KMS-11 (cell line): ENCODE measurements around the gene TANC1.

Experiments used
- H2AFZ ChIP-seq: fragments of 200-600 bp; sonication (generic); 2 replicates; pipeline ENCODE4 v1.6.1; 2016; ENCODE audit warnings: antibody characterized with exemption, mixed run types, low read depth
- H3K27ac ChIP-seq: fragments of 200-600 bp; sonication (generic); 2 replicates; pipeline ENCODE4 v1.6.1; 2016; ENCODE audit warnings: mild to moderate bottlenecking, mixed run types
- H3K27me3 ChIP-seq: fragments of 200-600 bp; sonication (generic); 2 replicates; pipeline ENCODE4 v1.6.1; 2017; ENCODE audit warnings: mild to moderate bottlenecking, low read depth, mixed run types, moderate library complexity; ENCODE audit not compliant: insufficient read depth
- H3K36me3 ChIP-seq: fragments of 200-600 bp; sonication (generic); 2 replicates; pipeline ENCODE4 v1.6.1; 2017; ENCODE audit warnings: mild to moderate bottlenecking, mixed run types; ENCODE audit not compliant: insufficient read depth
- H3K4me1 ChIP-seq: fragments of 200-600 bp; sonication (generic); 2 replicates; pipeline ENCODE4 v1.6.1; 2016; ENCODE audit warnings: mild to moderate bottlenecking, low read depth, mixed run types; ENCODE audit not compliant: poor library complexity, severe bottlenecking
- H3K4me2 ChIP-seq: fragments of 200-600 bp; sonication (generic); 2 replicates; pipeline ENCODE4 v1.7.0; 2016; ENCODE audit warnings: mild to moderate bottlenecking, mixed run types
- H3K4me3 ChIP-seq: fragments of 200-600 bp; sonication (generic); IDR thresholded peaks from 2 replicates; pipeline ENCODE4 v1.6.1; 2017; ENCODE audit warnings: low read depth, low read length, mixed read lengths; ENCODE audit not compliant: insufficient read depth
- H3K79me2 ChIP-seq: fragments of 200-600 bp; sonication (generic); 2 replicates; pipeline ENCODE4 v1.6.1; 2016; ENCODE audit warnings: low read depth, mixed run types; ENCODE audit not compliant: insufficient read depth
- H3K9ac ChIP-seq: fragments of 200-600 bp; sonication (generic); 2 replicates; pipeline ENCODE4 v1.6.1; 2016; ENCODE audit warnings: mild to moderate bottlenecking, mixed run types
- H4K20me1 ChIP-seq: fragments of 200-600 bp; sonication (generic); 2 replicates; pipeline ENCODE4 v1.6.1; 2016; ENCODE audit warnings: mild to moderate bottlenecking, mixed run types; ENCODE audit not compliant: insufficient read depth
- CTCF ChIP-seq: fragments of 200-600 bp; sonication (generic); conservative IDR thresholded peaks from 2 replicates; pipeline ENCODE4 v1.6.1; 2017; ENCODE audit warnings: low read depth, mild to moderate bottlenecking, antibody characterized with exemption, low read length, moderate library complexity, mixed read lengths

Gene TANC1

DNA sequence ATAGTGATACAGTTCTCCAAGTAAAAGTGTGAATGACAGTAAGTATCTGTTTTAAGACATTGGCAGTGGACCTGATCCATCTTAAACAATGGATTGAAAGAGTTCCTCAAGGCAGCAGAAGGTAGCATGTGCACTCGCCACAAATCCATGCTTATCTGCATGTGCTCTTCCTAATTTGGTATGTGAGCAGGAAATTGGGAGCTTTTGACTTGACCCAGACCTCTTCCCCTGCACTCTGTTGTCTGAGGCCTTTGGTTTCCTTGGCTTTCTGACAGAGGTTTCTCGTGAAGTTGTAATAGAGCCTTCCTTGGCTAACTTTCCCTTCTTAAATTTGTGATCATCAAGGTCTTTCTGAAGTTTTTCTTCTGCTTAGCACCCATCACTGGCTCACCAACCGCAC is 204.0 kb downstream of the TANC1 start:
- H3K36me3 ChIP-seq = no peaks in the 10 kb centered on the region
- H3K4me2 ChIP-seq = no peak overlapping the region
- H3K27me3 ChIP-seq = no peaks in the 10 kb centered on the region
- H3K27ac ChIP-seq = no peak overlapping the region
- H2AFZ ChIP-seq = no peak overlapping the region
- H3K9ac ChIP-seq = no peak overlapping the region
- no peaks in the 10 kb centered on the region for H3K4me1 ChIP-seq
- no peaks in the 10 kb centered on the region for H3K79me2 ChIP-seq
- no peak for TF ChIP-seq CTCF
- no peaks in the 10 kb centered on the region for H4K20me1 ChIP-seq
- H3K4me3 ChIP-seq = no peak overlapping the region

GRCh38 chr2:159174759-159175158 is 206.3 kb downstream of the TANC1 start:
- H4K20me1 ChIP-seq = no peaks in the 10 kb centered on the region
- no peak overlapping the region for H2AFZ ChIP-seq
- TF ChIP-seq CTCF = no peak
- no peak overlapping the region for H3K9ac ChIP-seq
- H3K79me2 ChIP-seq = no peaks in the 10 kb centered on the region
- H3K27me3 ChIP-seq = no peaks in the 10 kb centered on the region
- no peaks in the 10 kb centered on the region for H3K4me1 ChIP-seq
- no peak overlapping the region for H3K4me3 ChIP-seq
- H3K4me2 ChIP-seq = no peak overlapping the region
- no peak overlapping the region for H3K27ac ChIP-seq
- no peaks in the 10 kb centered on the region for H3K36me3 ChIP-seq

GRCh38 chr2:159175182-159175581 is 206.7 kb downstream of the TANC1 start:
- TF ChIP-seq CTCF = no peak
- Histone ChIP-seq H2AFZ (no peak overlapping the region), H3K36me3 (no peaks in the 10 kb centered on the region), H3K27me3 (no peaks in the 10 kb centered on the region), H3K4me3 (no peak overlapping the region), H4K20me1 (no peaks in the 10 kb centered on the region), H3K4me2 (no peak overlapping the region), H3K79me2 (no peaks in the 10 kb centered on the region), H3K27ac (no peak overlapping the region), H3K4me1 (no peaks in the 10 kb centered on the region), H3K9ac (no peak overlapping the region)

GRCh38 chr2:159175927-159176326 is 207.5 kb downstream of the TANC1 start:
- H3K4me1 ChIP-seq = no peaks in the 10 kb centered on the region
- no peak overlapping the region for H2AFZ ChIP-seq
- no peak overlapping the region for H3K9ac ChIP-seq
- no peaks in the 10 kb centered on the region for H4K20me1 ChIP-seq
- H3K79me2 ChIP-seq = no peaks in the 10 kb centered on the region
- H3K36me3 ChIP-seq = no peaks in the 10 kb centered on the region
- H3K27me3 ChIP-seq = no peaks in the 10 kb centered on the region
- H3K4me3 ChIP-seq = no peak overlapping the region
- no peak overlapping the region for H3K4me2 ChIP-seq
- H3K27ac ChIP-seq = no peak overlapping the region
- TF ChIP-seq CTCF = no peak

DNA sequence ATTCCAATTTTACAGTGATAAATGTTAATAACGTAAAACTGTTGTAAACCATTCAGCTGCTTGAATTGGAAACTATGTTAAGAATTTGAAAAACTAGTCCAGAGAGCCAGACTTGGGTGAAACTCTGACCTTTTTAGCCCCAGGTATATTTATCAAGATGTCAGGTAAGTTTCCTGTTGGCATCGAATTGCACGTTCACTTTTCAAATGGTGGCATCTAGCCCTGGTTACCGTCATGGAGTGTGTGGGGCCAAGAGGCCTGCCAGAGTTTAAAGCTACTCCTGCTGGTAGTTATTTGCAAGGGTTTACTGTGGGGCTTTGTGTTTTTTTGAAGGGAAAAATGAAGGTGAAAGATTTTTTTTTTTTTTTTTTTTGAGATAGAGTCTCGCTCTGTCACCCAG is 208.1 kb downstream of the TANC1 start:
- no peak overlapping the region for H3K9ac ChIP-seq
- H3K4me3 ChIP-seq = no peak overlapping the region
- H3K36me3 ChIP-seq = no peaks in the 10 kb centered on the region
- no peak overlapping the region for H2AFZ ChIP-seq
- no peak overlapping the region for H3K4me2 ChIP-seq
- no peaks in the 10 kb centered on the region for H4K20me1 ChIP-seq
- H3K27ac ChIP-seq = no peak overlapping the region
- H3K79me2 ChIP-seq = no peaks in the 10 kb centered on the region
- no peak for TF ChIP-seq CTCF
- H3K4me1 ChIP-seq = no peaks in the 10 kb centered on the region
- no peaks in the 10 kb centered on the region for H3K27me3 ChIP-seq
